Measurements from ENCODE around the gene MACROD2. TPM values are rescaled to one million over a fixed set of nuclear protein-coding genes. Genes with fewer than 3 reads are reported as not detected.

The MACROD2 gene
- total and polyA plus RNA-seq, 2 donors (not counting 1 experiment from before 2014, with no cell fraction given) = 5.3 to 6.7 TPM

- H3K79me2 ChIP-seq (ENCODE audit: control insufficient read depth, insufficient read depth, low read length) = no peaks in the 10 kb centered on the region
- no peak overlapping the region for H3K4me3 ChIP-seq (ENCODE audit: control extremely low read depth in 1 of 5, extremely low read depth in 1 of 5, insufficient read depth in 1 of 5, low read depth in 2 of 5, low read length in 4 of 5)
- no peaks in the 10 kb centered on the region for H3K9me3 Mint-ChIP-seq (ENCODE audit: insufficient read depth)
- intact Hi-C loops (cut with micrococcal nuclease) = no loop called here
- H3K27me3 ChIP-seq (replicated peaks in 1 of 4; ENCODE audit: control extremely low read depth in 1 of 4, control insufficient read depth in 3 of 4, insufficient read depth in 4 of 4, low read length in 3 of 4) = no peaks in the 10 kb centered on the region
- no peaks in the 10 kb centered on the region for H3K4me1 Mint-ChIP-seq
- peaks cover 8% of the 10 kb centered on the region for H3K27me3 Mint-ChIP-seq
- ChIA-PET CTCF (interaction anchor here (1.1 kb wide), 1 partner anchor 9 kb away, joined by 3 read pairs; no protein-coding TSS in a partner anchor), POLR2A (no interaction called here)
- TF ChIP-seq EZH2 (IDR thresholded peaks at IDR 0.05; ENCODE audit: borderline replicate concordance, insufficient read depth, low read depth, low read length, poor library complexity, severe bottlenecking) = no peak
- H3K36me3 ChIP-seq (replicated peaks in 1 of 2; ENCODE audit: control extremely low read depth in 1 of 2, control insufficient read depth in 1 of 2, extremely low read depth in 1 of 2, insufficient read depth in 2 of 2, low read length in 1 of 2) = no peaks in the 10 kb centered on the region
- no peaks in the 10 kb centered on the region for H4K20me1 ChIP-seq (ENCODE audit: control insufficient read depth, insufficient read depth, low read length, poor library complexity, severe bottlenecking)
- H3K9ac ChIP-seq (ENCODE audit: low read length) = no peak overlapping the region
- DNase-seq (no peak), ATAC-seq (ENCODE audit: low read depth) (no peak)
- H3K27ac Mint-ChIP-seq = no peak overlapping the region
- H3K4me1 ChIP-seq (ENCODE audit: control insufficient read depth in 2 of 2, insufficient read depth in 2 of 2, low read length in 2 of 2) = no peaks in the 10 kb centered on the region
- no CpG with 5 or more reads among the region's 2 CpGs for WGBS (ENCODE audit: insufficient coverage)
- H3K4me3 Mint-ChIP-seq = no peak overlapping the region
- no peak overlapping the region for H3K27ac ChIP-seq (ENCODE audit: low read length in 2 of 2)
- no peaks in the 10 kb centered on the region for H3K9me3 ChIP-seq (ENCODE audit: control extremely low read depth in 1 of 3, control insufficient read depth in 2 of 3, insufficient read depth in 1 of 3, low read length in 2 of 3)
- H3K4me2 ChIP-seq (replicated peaks; ENCODE audit: low read depth, low read length, poor library complexity, severe bottlenecking) = no peak overlapping the region
- no peak overlapping the region for H2AFZ ChIP-seq (ENCODE audit: insufficient read depth, low read depth, low read length, poor library complexity, severe bottlenecking)
Measured at GRCh38 chr20:14710951-14711350, 715.6 kb downstream of the MACROD2 start.

GRCh38 chr20:14711652-14712051 is 716.3 kb downstream of the MACROD2 start:
- intact Hi-C loops (cut with micrococcal nuclease) = no loop called here
- CTCF ChIA-PET = interaction anchor here (1.1 kb wide), 1 partner anchor 10 kb away, joined by 3 read pairs; no protein-coding TSS in a partner anchor
- no peaks in the 10 kb centered on the region for H3K27me3 ChIP-seq (replicated peaks in 1 of 4; ENCODE audit: control extremely low read depth in 1 of 4, control insufficient read depth in 3 of 4, insufficient read depth in 4 of 4, low read length in 3 of 4)
- H3K4me3 Mint-ChIP-seq = no peak overlapping the region
- TF ChIP-seq, protein P1, sequence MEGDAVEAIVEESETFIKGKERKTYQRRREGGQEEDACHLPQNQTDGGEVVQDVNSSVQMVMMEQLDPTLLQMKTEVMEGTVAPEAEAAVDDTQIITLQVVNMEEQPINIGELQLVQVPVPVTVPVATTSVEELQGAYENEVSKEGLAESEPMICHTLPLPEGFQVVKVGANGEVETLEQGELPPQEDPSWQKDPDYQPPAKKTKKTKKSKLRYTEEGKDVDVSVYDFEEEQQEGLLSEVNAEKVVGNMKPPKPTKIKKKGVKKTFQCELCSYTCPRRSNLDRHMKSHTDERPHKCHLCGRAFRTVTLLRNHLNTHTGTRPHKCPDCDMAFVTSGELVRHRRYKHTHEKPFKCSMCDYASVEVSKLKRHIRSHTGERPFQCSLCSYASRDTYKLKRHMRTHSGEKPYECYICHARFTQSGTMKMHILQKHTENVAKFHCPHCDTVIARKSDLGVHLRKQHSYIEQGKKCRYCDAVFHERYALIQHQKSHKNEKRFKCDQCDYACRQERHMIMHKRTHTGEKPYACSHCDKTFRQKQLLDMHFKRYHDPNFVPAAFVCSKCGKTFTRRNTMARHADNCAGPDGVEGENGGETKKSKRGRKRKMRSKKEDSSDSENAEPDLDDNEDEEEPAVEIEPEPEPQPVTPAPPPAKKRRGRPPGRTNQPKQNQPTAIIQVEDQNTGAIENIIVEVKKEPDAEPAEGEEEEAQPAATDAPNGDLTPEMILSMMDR (IDR thresholded peaks at IDR 0.05) = no peak
- TF ChIP-seq EZH2 (IDR thresholded peaks at IDR 0.05; ENCODE audit: borderline replicate concordance, insufficient read depth, low read depth, low read length, poor library complexity, severe bottlenecking) = no peak
- ATAC-seq (ENCODE audit: low read depth) (no peak), DNase-seq (no peak)
- H3K9ac ChIP-seq (ENCODE audit: low read length) = no peak overlapping the region
- WGBS (ENCODE audit: insufficient coverage) = no CpG with 5 or more reads among the region's 2 CpGs
- no peaks in the 10 kb centered on the region for H4K20me1 ChIP-seq (ENCODE audit: control insufficient read depth, insufficient read depth, low read length, poor library complexity, severe bottlenecking)
- no peaks in the 10 kb centered on the region for H3K36me3 ChIP-seq (replicated peaks in 1 of 2; ENCODE audit: control extremely low read depth in 1 of 2, control insufficient read depth in 1 of 2, extremely low read depth in 1 of 2, insufficient read depth in 2 of 2, low read length in 1 of 2)
- H2AFZ ChIP-seq (ENCODE audit: insufficient read depth, low read depth, low read length, poor library complexity, severe bottlenecking) = no peak overlapping the region
- H3K79me2 ChIP-seq (ENCODE audit: control insufficient read depth, insufficient read depth, low read length) = no peaks in the 10 kb centered on the region
- H3K4me3 ChIP-seq (ENCODE audit: control extremely low read depth in 1 of 5, extremely low read depth in 1 of 5, insufficient read depth in 1 of 5, low read depth in 2 of 5, low read length in 4 of 5) = no peak overlapping the region
- H3K27ac ChIP-seq (ENCODE audit: low read length in 2 of 2) = no peak overlapping the region
- H3K27ac Mint-ChIP-seq = no peak overlapping the region
- H3K9me3 Mint-ChIP-seq (ENCODE audit: insufficient read depth) = no peaks in the 10 kb centered on the region
- H3K9me3 ChIP-seq (ENCODE audit: control extremely low read depth in 1 of 3, control insufficient read depth in 2 of 3, insufficient read depth in 1 of 3, low read length in 2 of 3) = no peaks in the 10 kb centered on the region
- H3K4me1 Mint-ChIP-seq = no peaks in the 10 kb centered on the region
- POLR2A ChIA-PET = no interaction called here
- no peaks in the 10 kb centered on the region for H3K4me1 ChIP-seq (ENCODE audit: control insufficient read depth in 2 of 2, insufficient read depth in 2 of 2, low read length in 2 of 2)
- H3K27me3 Mint-ChIP-seq = peaks cover 8% of the 10 kb centered on the region
- H3K4me2 ChIP-seq (replicated peaks; ENCODE audit: low read depth, low read length, poor library complexity, severe bottlenecking) = no peak overlapping the region
